MCF 10A (cell line): ENCODE measurements around the gene MT2A. TPM values are rescaled to one million over a fixed set of nuclear protein-coding genes. Genes with fewer than 3 reads are reported as not detected.

ENCODE experiments used
- Bru-seq: library from RNA; stranded (reverse); fragments of 400-500 nt; gene quantifications from one replicate; lab custom pipeline; 2021; lab: Mats Ljungman, UMichigan
- BruChase-seq, 2 experiments: library from RNA; stranded (reverse); fragments of 400-500 nt; gene quantifications; one replicate each; lab custom pipeline; 2021; lab: Mats Ljungman, UMichigan
- BruUV-seq: library from RNA; stranded (reverse); fragments of 400-500 nt; replicated peaks from 2 replicates; lab custom pipeline; 2021; lab: Mats Ljungman, UMichigan
- CTCF ChIA-PET: fragments of 300-600 bp; sonication (Branson Sonifier 250); formaldehyde crosslinking; extraction: SDS; loops from one replicate; lab custom pipeline; 2021; ENCODE audit warnings: antibody characterized with exemption, inconsistent platforms; lab: Yijun Ruan, JAX
- POLR2A ChIA-PET: fragments of 300-600, 350-650 bp; sonication (Branson Sonifier 250); formaldehyde crosslinking; extraction: SDS; loops from one replicate; lab custom pipeline; 2020; ENCODE audit warnings: antibody characterized with exemption, inconsistent platforms; lab: Yijun Ruan, JAX
- DNase-seq: peaks from one replicate; pipeline ENCODE4 v3.0.0-alpha.2; 2018; ENCODE audit not compliant: unreplicated experiment
- H3K27ac Mint-ChIP-seq: one replicate; pipeline ENCODE4 v1.8.0; 2022; ENCODE audit warnings: mild to moderate bottlenecking, low read depth, mixed read lengths; ENCODE audit not compliant: unreplicated experiment
- H3K27me3 Mint-ChIP-seq: one replicate; pipeline ENCODE4 v1.8.0; 2022; ENCODE audit warnings: mixed read lengths; ENCODE audit not compliant: insufficient read depth, unreplicated experiment
- H3K36me3 Mint-ChIP-seq: one replicate; pipeline ENCODE4 v1.8.0; 2022; ENCODE audit warnings: mild to moderate bottlenecking, moderate library complexity, mixed read lengths; ENCODE audit not compliant: insufficient read depth, unreplicated experiment
- H3K4me1 Mint-ChIP-seq: one replicate; pipeline ENCODE4 v1.8.0; 2022; ENCODE audit warnings: mixed read lengths; ENCODE audit not compliant: insufficient read depth, unreplicated experiment
- H3K4me3 Mint-ChIP-seq: one replicate; pipeline ENCODE4 v1.8.0; 2022; ENCODE audit warnings: mild to moderate bottlenecking, moderate library complexity, mixed read lengths; ENCODE audit not compliant: unreplicated experiment
- H3K9me3 Mint-ChIP-seq: one replicate; pipeline ENCODE4 v1.8.0; 2022; ENCODE audit warnings: mixed read lengths; ENCODE audit not compliant: unreplicated experiment
- CTCF ChIP-seq: fragments of 200-600 bp; IDR thresholded peaks from one replicate; pipeline ENCODE4 v1.8.0; 2022; ENCODE audit warnings: antibody characterized with exemption, mild to moderate bottlenecking; ENCODE audit not compliant: unreplicated experiment
- intact Hi-C: fragments of 100-400 bp; cut with micrococcal nuclease; formaldehyde crosslinking; loops from 2 replicates; pipeline ENCODE4 v1.14.1; 2022
- long read RNA-seq: library from polyadenylated mRNA; stranded (forward); transcript quantifications from one replicate; pipeline ENCODE4 v2.0.0, GENCODE V29; 2022
- total RNA-seq: library from RNA; stranded (reverse); gene quantifications from 2 replicates; pipeline ENCODE4 v1.2.3, GENCODE V29; 2022

Gene MT2A
- total RNA-seq, result 2,490 and 3,582 TPM in 2 replicates
- Bru-seq, nascent RNA, result percentile 100 among the genes with signal in this experiment
- BruChase-seq, experiment 1, labeled RNA remaining after a 6-hour chase, result percentile 100 among the genes with signal in this experiment
- BruChase-seq, experiment 2, labeled RNA remaining after a 2-hour chase, result percentile 100 among the genes with signal in this experiment
- long read RNA-seq, transcript MT2A-203 (1 exons, 903 nt), result minor isoform, 63 of 4,403 reads
- long read RNA-seq, transcript MT2A-204 (2 exons, 688 nt), result minor isoform, 16 of 4,403 reads
- long read RNA-seq, transcript MT2A-205 (3 exons, 416 nt), result minor isoform, 19 of 4,403 reads
- long read RNA-seq, transcript MT2A-201 (3 exons, 786 nt), result major isoform, 4,269 of 4,403 reads
- long read RNA-seq, partial matches to known transcripts, result 0 of 4,403 reads
- long read RNA-seq, other reads (novel, unspliced or antisense), result 36 of 4,403 reads

- peak; percentile 97 for DNase-seq
- H3K36me3 Mint-ChIP-seq, result peaks cover 7% of the 10 kb centered on the region
- CTCF ChIA-PET, result interaction anchor here (0.6 kb wide), 1 partner anchor 8 kb away, joined by 3 read pairs; no protein-coding TSS in a partner anchor
- POLR2A ChIA-PET, result interaction anchor here (0.6 to 15.3 kb wide), 30 partner anchors 16 to 1681 kb away, joined by 3 to 1404 read pairs (median 5); partner anchors contain the start of genes BBS2, MT1A, MT1B and MT1E
- H3K4me1 Mint-ChIP-seq, result peaks cover 50% of the 10 kb centered on the region
- H3K9me3 Mint-ChIP-seq, result no peaks in the 10 kb centered on the region
- no peak for TF ChIP-seq CTCF
- intact Hi-C loops, result loop anchor here (1.0 to 5.0 kb wide), 2 partner anchors 17 to 34 kb away; partner anchors contain the start of gene MT1E
- H3K27me3 Mint-ChIP-seq, result no peaks in the 10 kb centered on the region
- no TSS peak for BruUV-seq
- peak within 1 kb of the TSS; percentile 99 for H3K27ac Mint-ChIP-seq
- peak within 1 kb of the TSS; percentile 93 for H3K4me3 Mint-ChIP-seq
Observed at GRCh38 chr16:56608043-56608875, at the start of gene MT2A. MT2A (plus strand) TSS chr16:56608584; CDS start chr16:56608656, 72 bp downstream.

- POLR2A ChIA-PET, result no interaction called here
- no peaks in the 10 kb centered on the region for H3K36me3 Mint-ChIP-seq
- H3K27ac Mint-ChIP-seq, result no peak overlapping the region
- BruUV-seq, result no TSS peak
- H3K4me3 Mint-ChIP-seq, result no peak overlapping the region
- H3K4me1 Mint-ChIP-seq, result peaks cover 7% of the 10 kb centered on the region
- intact Hi-C loops, result no loop called here
- CTCF ChIA-PET, result no interaction called here
- TF ChIP-seq CTCF, result no peak
- H3K9me3 Mint-ChIP-seq, result peaks cover under 1% of the 10 kb centered on the region
- no peak for DNase-seq
- H3K27me3 Mint-ChIP-seq, result peaks cover 3% of the 10 kb centered on the region
Observed at GRCh38 chr16:56559109-56559508, 49.3 kb upstream of the MT2A start.

GRCh38 chr16:56560447-56560846 lies 47.9 kb upstream of the MT2A start:
- Mint-ChIP-seq H3K27ac (no peak overlapping the region), H3K9me3 (no peaks in the 10 kb centered on the region), H3K4me3 (no peak overlapping the region), H3K36me3 (no peaks in the 10 kb centered on the region), H3K4me1 (peaks cover 7% of the 10 kb centered on the region), H3K27me3 (no peaks in the 10 kb centered on the region)
- no peak for DNase-seq
- no peak for TF ChIP-seq CTCF
- POLR2A ChIA-PET, result interaction anchor here (1.3 kb wide), 1 partner anchor 41 kb away, joined by 3 read pairs; no protein-coding TSS in a partner anchor
- intact Hi-C loops, result no loop called here
- CTCF ChIA-PET, result interaction anchor here (1.2 kb wide), 1 partner anchor 16 kb away, joined by 6 read pairs; no protein-coding TSS in a partner anchor
- BruUV-seq, result no TSS peak
